ENCODE results near the gene TMEM214. TPM values are rescaled to one million over a fixed set of nuclear protein-coding genes. Genes with fewer than 3 reads are reported as not detected.
A peak's percentile ranks its signal among the peaks of the same experiment; 100 is the strongest.
"Not testable (repeated sequence)": the region's sequence is repeated elsewhere in the genome, so short reads cannot be mapped to it uniquely, and the experiment has no call there.

The TMEM214 gene
- total RNA-seq, 1 donor from 2014 or later, result 32.7 TPM

DNA sequence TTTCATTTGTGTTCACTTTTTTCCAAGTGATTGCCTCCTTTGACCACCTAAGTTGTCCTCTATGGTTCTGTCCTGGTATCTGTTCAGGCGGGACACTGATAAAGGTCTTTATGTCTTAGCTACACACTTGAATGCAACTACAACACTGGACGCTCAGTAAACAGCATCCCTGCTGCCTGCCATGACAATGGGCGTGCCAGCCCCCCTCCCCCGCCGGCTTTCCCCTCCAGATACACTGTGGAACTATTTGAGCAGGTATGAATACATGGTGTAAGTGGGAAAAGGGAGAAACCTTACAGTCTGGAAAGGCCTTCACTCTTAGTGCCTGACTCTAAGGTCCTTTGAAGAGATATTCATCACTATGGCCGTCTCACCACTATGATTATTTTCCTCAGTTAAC is 24.4 kb downstream of the TMEM214 start:
- DNase-seq (ENCODE audit: missing footprints) (no peak), ATAC-seq (no peak)
- intact Hi-C loops (cut with DNase I), result no loop called here

DNA sequence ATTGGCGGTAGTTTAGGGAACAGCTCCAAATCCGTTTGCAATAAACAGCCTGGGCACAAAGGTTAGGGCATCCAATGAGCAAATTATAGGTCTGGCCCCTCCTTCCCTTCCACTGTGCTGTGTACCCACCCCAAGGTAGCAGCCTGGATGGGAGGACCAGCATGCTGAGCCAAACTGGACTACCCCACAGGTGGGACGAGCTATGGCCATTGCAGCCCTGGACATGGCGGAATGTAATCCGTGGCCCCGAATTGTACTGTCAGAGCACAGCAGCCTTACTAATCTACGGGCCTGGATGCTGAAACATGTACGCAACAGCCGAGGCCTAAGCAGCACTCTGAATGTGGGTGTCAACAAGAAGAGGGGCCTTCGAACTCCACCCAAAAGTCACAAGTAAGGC is 25.4 kb downstream of the TMEM214 start:
- intact Hi-C loops (cut with DNase I), result no loop called here
- DNase-seq (ENCODE audit: missing footprints) (no peak), ATAC-seq (no peak)

DNA sequence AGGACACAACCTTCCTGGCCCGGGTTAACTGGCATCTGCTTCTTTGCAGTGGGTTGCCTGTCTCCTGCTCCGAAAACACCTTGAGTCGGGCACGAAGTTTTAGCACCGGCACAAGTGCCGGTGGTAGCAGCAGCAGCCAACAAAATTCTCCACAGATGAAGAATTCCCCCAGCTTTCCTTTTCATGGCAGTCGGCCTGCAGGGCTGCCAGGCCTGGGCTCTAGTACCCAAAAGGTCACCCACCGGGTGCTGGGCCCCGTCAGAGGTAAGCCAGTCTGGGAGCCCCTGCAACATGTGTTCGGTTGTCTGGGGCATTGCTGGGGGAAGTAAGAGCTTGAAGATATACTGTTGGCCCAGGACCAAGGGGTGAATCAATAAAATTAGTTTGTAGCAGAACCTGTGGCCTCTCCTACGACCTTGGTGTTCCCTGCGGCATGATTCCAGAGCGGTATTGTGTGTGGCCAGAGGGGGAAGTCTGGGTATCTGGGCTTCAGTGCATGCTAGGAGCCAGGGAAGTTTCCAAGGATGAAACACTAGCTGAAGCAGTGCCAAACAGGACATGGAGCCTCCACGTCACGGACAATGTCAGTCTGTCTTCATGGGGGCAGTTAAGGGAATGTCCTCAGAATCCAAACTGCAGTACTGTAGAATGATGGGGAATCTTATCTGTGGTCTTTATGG is 26.5 kb downstream of the TMEM214 start:
- DNase-seq (ENCODE audit: missing footprints) (no peak), ATAC-seq (no peak)
- intact Hi-C loops (cut with DNase I), result no loop called here

DNA sequence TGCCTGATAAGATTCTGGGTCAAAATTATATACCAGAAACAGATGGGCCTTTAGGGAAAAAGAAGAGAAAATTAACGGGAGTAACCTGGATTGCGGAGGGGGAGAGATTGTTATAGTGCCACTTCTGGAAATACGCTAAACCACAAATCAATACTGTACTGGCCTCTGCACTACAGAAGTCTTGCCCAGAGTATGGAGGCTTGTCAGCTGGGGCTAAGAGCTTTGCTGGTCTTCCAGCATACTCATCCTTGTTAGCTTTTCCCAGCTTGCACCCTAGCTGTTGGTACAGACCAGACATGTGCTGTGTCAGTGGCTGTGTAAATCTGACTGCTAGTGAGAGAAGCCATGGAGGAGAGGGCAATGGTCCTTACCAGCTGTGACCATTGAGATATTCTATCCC is 27.6 kb downstream of the TMEM214 start:
- DNase-seq (ENCODE audit: missing footprints), result no peak
- no peak for ATAC-seq
- intact Hi-C loops (cut with DNase I), result no loop called here

DNA sequence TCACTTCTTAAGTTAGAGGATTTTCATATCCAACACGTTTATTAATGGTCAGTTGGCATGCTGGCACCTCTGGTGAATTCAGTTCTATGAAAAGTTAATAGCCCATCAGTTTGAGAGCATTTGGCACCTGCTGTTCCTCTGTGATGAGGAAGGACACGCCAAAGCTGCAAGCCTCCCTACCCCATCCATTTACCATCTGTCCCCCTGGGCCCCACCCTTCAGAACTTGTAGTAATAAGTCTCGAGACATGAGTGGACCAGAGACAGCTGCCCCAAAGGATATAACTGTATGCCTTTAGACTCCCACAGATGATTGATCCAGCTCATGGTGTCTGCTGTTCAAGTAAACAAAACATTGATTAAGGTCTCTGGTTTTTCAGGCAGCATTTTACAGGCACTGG is 32.4 kb downstream of the TMEM214 start:
- no peak for DNase-seq (ENCODE audit: missing footprints)

DNA sequence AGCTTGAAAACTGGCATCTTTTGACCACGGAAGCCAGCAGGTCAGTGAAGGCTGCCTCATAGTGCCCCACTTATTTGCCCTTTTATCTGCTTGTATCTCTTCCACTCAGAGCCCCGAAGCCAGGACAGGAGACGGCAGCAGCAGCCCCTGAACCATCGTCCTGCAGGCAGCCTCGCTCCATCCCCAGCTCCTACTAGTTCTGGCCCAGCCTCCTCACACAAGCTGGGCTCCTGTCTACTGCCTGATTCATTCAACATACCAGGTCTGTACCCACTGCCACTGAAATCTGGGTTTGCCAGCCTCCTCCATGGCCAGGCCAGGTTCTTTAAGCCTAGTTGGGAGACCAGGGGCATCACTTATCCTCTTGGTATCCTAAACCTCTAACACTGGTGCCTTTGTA is 34.6 kb downstream of the TMEM214 start:
- ATAC-seq (no peak), DNase-seq (ENCODE audit: missing footprints) (no peak)
- intact Hi-C loops (cut with DNase I), result no loop called here

More for the DNA sequence above, 32.4 kb downstream of the TMEM214 start:
- intact Hi-C loops (cut with DNase I), result no loop called here
- no peak for ATAC-seq

DNA sequence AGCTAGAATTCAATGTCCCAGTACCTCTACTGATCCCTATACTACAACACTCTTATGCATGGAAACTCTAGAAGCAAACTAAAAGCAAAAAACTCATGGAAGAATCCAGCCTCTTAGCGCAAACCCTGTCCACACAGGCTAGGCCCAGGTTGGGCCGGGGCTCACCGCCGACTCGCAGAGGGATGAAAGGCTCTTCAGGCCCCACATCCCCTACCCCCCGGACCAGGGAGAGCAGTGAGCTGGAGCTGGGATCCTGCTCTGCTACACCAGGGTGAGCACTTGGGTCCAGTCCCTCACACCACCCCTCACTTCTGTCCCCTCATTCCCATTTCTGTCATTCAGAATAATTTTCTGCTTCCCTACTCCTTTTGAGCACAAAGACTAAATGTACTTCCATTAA is 36.7 kb downstream of the TMEM214 start:
- DNase-seq (ENCODE audit: missing footprints), result no peak
- no peak for ATAC-seq
- intact Hi-C loops (cut with DNase I), result no loop called here

DNA sequence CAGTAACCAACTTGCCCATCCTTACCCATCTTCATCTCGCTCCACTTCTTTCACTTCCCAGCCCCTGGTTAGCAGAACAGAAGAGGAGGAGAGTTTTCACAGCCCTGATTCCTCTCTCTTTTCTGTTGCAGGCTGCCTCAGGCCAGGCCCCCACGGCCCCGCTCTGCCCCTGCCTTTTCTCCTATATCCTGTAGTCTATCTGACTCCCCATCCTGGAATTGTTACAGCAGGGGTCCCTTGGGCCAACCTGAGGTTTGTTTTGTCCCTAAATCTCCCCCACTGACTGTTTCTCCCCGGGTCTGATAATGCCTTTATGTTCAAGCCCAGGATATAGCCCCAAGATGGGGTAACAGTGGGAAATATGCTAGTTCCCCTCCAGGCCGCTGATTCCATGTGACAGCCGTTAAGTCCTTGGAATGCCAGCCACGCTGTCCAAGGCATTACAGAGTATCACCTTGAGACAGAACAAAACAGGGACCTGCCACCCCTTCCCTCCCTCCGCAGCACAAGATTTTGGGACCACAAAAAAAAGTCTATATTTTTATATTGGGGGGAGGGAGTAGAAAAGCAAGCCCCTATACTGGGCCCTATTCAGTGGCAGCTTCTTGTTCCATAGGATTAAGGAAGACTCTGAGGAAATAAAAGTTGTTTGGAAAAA is 37.3 kb downstream of the TMEM214 start:
- DNase-seq (ENCODE audit: missing footprints) (no peak), ATAC-seq (no peak)
- intact Hi-C loops (cut with DNase I), result loop anchor here (2.0 to 5.0 kb wide), 2 partner anchors 19 to 38 kb away; partner anchors contain the start of genes AGBL5 and TMEM214

DNA sequence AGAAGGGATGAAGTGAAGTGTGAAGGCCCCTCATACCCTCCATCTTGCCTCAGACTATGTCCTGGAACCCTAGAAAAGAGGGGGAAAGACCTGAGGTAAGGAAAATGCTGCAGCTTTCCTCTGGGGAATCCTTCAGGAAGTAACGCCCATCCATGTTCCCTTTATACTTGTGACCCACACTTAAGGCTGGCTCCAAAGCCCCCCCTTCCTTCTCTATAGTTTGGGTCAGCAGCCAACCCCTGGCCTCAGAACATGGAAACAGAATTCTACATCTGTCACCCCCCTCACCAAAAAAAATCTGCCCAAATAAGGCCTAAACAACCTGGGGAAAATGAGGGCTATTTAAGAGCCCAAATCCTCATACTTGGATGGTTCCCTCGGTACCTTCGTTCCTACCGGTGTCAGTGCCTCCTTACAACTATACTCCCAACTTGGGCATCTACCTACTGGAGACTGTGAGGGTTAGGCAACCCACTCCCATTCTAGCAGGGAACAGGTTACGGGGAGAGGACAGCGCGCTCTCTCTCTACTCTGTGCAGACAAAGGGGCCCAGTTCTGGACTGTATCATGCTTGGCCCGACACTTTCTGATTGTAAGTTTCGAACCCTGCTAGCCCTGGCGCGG is 38.0 kb downstream of the TMEM214 start:
- no peak for ATAC-seq
- intact Hi-C loops (cut with DNase I), result loop anchor here (2.0 to 5.0 kb wide), 2 partner anchors 20 to 38 kb away; partner anchors contain the start of genes AGBL5 and TMEM214
- DNase-seq (ENCODE audit: missing footprints), result no peak

DNA sequence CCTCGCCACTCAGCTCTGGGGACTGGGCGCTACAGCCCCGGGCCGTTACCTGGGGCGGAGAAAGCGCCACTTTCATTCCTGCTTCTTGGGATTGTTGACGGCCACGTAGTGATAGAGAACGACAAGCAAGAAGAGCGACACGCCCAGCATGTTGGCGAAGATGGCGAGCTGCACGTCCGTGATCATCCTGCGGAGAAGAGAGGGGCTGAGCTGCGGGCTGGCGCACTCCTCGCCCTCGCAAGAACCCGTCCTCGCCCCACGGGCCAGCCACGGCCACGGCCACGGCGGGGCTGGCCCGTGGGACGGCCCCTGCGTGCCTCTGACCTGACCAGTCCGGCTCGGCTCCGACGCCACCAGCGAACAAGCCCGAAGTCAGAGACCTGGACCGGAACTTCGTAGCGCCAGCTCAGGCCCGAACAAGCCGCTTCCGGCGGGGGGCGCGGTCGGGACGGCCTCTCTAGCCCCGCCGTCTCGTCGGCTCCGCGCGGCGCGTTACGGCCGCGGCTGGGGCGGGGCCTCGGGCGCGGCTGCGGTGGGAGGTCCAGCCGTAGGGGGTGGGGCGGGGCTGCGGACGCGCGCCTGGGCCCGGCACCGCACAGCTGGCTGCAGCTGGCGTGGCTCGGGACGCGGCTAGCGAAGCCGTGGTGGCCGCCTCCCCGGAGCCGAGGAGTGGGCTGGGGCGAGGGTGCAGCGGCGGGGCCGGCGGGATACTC is 38.7 kb downstream of the TMEM214 start, which contains the start of gene OST4:
TSS of gene OST4 (minus strand) at position 378 of the 713 bp plus-strand sequence.
- intact Hi-C loops (cut with DNase I), result loop anchor here (2.0 to 5.0 kb wide), 2 partner anchors 21 to 39 kb away; partner anchors contain the start of genes AGBL5 and TMEM214
- DNase-seq (ENCODE audit: missing footprints) (peak; percentile 98), ATAC-seq (peak; percentile 96)

DNA sequence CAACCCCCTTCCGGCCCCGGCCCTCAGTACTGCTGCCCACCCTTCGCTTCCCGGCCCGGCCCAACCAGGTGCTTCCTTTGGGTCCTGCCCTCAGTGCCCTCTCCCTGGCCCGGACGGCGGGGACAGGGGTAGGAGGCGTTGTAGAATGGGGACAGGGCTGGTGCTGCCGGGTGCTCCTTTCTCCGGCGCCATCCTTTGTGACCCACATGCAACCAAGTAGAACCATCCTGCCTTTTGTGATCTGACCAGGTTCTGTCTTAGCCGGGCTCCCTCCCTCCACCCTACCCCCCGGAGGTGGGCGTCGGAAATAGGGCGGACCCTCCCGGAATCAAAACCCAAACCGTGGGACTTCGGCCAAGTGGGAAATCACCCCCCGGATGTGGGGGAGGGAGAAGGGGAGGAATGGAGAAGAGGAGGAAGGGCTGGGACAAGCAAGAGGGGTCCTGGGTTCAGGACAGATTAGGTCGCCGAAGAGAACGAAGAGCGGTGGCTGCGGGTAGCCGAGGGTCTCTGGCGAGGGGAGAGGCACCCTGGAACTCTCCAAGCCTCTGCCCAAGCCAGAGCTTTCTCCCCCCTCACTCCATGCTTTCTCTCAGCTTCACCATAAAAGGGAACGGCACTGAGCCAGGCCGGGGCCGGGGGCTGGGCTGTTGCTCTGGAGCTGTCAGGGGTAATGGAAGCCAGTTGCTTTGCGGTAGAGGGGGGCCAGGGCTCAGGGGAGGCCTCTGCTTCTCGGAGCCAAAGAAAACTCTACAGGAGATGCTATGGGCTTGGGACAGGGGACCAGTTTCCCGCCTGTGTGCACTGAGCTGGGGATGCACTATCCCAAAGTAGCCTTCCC is 39.4 kb downstream of the TMEM214 start:
- ATAC-seq (peak; percentile 58), DNase-seq (ENCODE audit: missing footprints) (peak; percentile 84)
- intact Hi-C loops (cut with DNase I), result loop anchor here (2.0 to 5.0 kb wide), 2 partner anchors 21 to 40 kb away; partner anchors contain the start of genes AGBL5 and TMEM214

DNA sequence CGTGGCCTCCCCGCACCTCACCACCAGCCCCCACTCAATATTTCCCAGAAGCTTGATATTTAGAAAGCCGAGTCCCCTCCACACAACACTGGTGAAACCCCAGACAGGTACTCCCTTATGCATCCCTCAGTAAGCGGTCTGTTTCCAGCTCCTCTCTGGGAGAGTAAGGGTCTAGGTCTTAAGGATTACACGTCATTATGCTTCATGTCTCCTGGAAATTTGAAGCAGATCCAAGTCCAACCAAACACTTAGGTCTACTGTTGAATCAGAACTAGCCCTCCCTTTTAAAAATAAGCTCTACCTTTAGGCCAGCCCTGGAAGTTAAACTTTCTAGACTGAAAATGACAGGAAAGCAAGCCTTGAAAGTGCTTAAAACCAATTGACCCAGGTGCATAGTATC is 40.2 kb downstream of the TMEM214 start:
- no peak for DNase-seq (ENCODE audit: missing footprints)
- ATAC-seq, result no peak
- intact Hi-C loops (cut with DNase I), result loop anchor here (5.0 kb wide), 1 partner anchor 41 kb away; the partner anchor contains the start of gene TMEM214

DNA sequence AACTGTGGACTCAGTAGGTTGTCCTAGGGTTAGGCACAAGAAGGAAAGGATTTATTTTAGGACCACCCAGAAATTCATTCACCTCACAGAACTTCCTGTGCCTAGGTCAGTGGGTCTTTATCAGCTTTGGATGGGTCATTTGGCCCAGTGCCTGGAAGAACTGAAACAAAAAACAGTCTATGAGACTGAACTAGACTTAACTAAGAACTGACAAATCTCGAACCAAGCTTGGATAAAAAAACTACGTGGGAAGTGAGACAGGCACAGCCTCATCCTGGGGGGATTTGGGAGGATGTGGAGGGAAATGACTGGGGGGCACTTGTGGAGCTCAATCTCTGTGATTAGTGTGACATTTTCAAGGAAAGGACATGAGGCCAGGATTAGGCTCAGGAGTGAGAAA is 41.0 kb downstream of the TMEM214 start:
- intact Hi-C loops (cut with DNase I), result loop anchor here (5.0 kb wide), 1 partner anchor 41 kb away; the partner anchor contains the start of gene TMEM214
- no peak for ATAC-seq
- no peak for DNase-seq (ENCODE audit: missing footprints)

DNA sequence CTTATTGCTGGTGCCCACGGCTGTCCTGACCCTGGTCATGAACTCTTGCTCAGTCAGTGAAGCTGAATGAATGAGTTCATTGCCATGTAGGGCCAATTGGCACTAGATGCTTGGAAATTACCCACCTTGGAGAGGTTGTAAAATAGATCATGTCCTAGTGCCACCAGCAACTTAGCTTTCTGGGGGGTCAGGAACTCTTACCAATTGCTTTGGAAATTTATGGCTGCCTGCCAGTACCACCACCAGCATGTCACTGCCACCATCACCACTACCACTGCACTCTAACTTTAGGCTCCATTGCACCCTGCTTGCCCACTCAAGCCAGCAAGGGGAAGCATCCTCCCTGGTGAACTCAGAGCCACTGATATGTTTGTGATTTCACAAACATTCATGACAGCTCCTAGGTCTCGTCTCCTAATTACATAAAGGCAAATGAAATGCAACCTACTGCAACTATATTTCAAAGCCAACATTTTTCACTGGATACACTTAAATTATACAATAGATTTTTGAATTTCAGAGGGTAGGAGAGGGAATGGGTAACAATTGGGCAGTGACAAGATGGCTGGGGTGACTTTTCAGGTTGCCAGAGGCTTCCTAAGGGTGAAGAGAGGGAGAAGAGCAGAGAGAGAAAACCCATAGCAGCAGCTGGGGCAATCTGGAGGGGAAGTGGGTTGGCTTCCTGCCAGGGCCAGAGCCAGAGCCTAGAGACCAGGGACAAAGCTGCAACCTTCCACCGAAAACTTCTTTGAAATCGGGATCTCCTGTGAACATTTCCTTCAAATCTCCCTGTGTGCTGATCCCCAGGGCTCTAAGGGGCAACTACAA is 42.2 kb downstream of the TMEM214 start:
- intact Hi-C loops (cut with DNase I), result loop anchor here (5.0 kb wide), 1 partner anchor 43 kb away; the partner anchor contains the start of gene TMEM214
- peak; percentile 84 for DNase-seq (ENCODE audit: missing footprints)
- no peak for ATAC-seq

DNA sequence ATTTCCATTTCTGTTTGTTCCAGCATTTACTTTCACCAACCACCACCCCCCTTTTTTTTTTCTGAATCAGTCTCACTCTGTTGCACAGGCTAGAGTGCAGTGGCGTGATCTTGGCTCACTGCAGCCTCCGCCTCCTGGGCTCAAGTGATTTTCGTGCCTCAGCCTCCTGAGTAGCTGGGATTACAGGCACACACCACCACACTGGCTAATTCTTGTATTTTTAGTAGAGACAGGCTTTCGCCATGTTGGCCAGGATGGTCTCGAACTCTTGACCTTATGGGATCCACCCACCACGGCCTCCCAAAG is 42.8 kb downstream of the TMEM214 start:
- not testable (repeated sequence) for ATAC-seq; DNase-seq (ENCODE audit: missing footprints)

DNA sequence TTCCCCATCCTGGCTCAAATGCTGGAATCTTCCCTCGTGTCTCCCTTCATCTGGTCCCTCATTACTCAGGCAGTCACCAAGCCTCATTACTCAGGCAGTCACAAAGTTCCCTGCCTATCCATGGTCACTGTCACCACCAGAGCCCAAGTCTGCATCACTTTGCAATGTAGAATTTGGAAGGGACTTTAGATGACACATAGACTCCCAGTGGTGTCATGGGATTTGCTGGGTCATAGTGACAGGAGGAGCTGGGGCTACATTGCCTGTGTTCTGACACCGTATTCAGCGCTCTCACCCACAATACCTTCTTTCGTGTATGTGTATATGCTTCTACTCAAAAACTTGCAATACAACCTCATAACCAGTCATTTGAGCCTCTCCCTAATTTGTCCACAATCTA is 43.6 kb downstream of the TMEM214 start:
- ATAC-seq (no peak), DNase-seq (ENCODE audit: missing footprints) (no peak)
- intact Hi-C loops (cut with DNase I), result no loop called here

More for the DNA sequence above, 42.8 kb downstream of the TMEM214 start:
- intact Hi-C loops (cut with DNase I), result not testable (repeated sequence)

DNA sequence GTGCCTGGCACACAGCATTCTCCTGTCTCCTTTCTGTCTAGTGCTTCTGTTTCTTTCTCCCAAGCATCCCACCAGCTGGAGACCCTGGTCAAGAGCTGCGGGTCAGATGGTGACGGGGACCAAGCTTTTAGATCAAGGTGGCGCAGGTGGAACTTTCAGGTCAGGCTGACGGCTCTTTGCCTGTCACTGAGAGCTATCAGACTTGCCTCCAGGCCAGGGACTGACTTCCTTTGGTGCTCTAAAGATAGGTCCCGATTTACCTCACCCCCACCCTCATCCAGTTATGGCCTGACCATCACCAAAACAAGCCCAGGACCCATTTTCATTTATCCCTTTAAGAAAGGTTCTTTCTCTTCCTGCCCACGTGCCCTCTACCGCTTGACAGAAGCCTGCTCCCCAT is 44.5 kb downstream of the TMEM214 start:
- ATAC-seq, result no peak
- intact Hi-C loops (cut with DNase I), result no loop called here
- no peak for DNase-seq (ENCODE audit: missing footprints)
